Right lobe of liver (tissue), 6 donors: Measurements from ENCODE around the gene LIMK1. TPM values are rescaled to one million over a fixed set of nuclear protein-coding genes. Genes with fewer than 3 reads are reported as not detected.

Experiments
- ATAC-seq, 4 donors: fragments of 200-7000 bp; cut with Tn5 transposase; one replicate each; pipeline ENCODE4 v1.9.1; 2020; ENCODE audit warnings: mild to moderate bottlenecking in 4 of 4, moderate library complexity in 4 of 4
- DNase-seq, 3 donors: peaks; one replicate each; pipeline ENCODE4 v3.0.0-alpha.2; 2020
- H3K27ac ChIP-seq, 3 donors: fragments of 200-600 bp; one replicate each; pipeline ENCODE4 v1.8.0; 2022
- H3K27me3 ChIP-seq, 2 donors: fragments of 200-600 bp; one replicate each; pipeline ENCODE4 v1.8.0; 2022
- H3K36me3 ChIP-seq, 4 donors: fragments of 200-600 bp; sonication (generic) in 1 of 4; one replicate each; pipeline versions ENCODE4 v1.5.1 to v1.8.0; 2017 to 2022; ENCODE audit warnings: control low read depth in 1 of 4
- H3K4me1 ChIP-seq, 4 donors: fragments of 200-600 bp; sonication (generic) in 1 of 4; one replicate each; pipeline versions ENCODE4 v1.5.1 to v1.8.0; 2017 to 2022; ENCODE audit warnings: control low read depth in 1 of 4
- H3K4me3 ChIP-seq, 3 donors: fragments of 200-600 bp; one replicate each; pipeline ENCODE4 v1.8.0; 2022
- H3K9me3 ChIP-seq, 4 donors: fragments of 200-600 bp; sonication (generic) in 1 of 4; one replicate each; pipeline versions ENCODE4 v1.5.1 to v1.8.0; 2017 to 2022; ENCODE audit warnings: control low read depth in 1 of 4
- CTCF ChIP-seq, 4 donors: fragments of 200-600 bp in 3 of 4; fragments of 450-650 bp in 1 of 4; IDR thresholded peaks; one replicate each; pipeline versions ENCODE4 v1.5.1 to v1.8.0; 2016 to 2022; ENCODE audit warnings: antibody characterized with exemption in 4 of 4, mild to moderate bottlenecking in 2 of 4
- POLR2A ChIP-seq: fragments of 450-650 bp; IDR thresholded peaks from one replicate; pipeline ENCODE4 v1.6.1; 2017; ENCODE audit warnings: antibody characterized with exemption, mild to moderate bottlenecking
- WGBS: methylation state at CpG from one replicate; pipeline ENCODE4 v1.1.6; 2018; ENCODE audit warnings: low coverage, low lambda C conversion rate; ENCODE audit not compliant: insufficient coverage; ENCODE audit errors: missing lambda C conversion rate; 5-methylcytosine and 5-hydroxymethylcytosine counted together
- intact Hi-C, 2 donors: fragments of 100-400 bp; cut with DNase I; formaldehyde crosslinking; loops; one replicate each; pipeline versions ENCODE4 v1.11.2 to v1.14.1; 2022
- total RNA-seq, 6 experiments: library from RNA; depleted of rRNA in 2 of 6; stranded (reverse); fragments of >200 nt in 2 of 6; fragmentation: NEBNext Ultra II Directional in 3 of 6; extraction: Animal tissue kit (Norgen Biotek cat#: 25700) in 3 of 6; gene quantifications; one replicate each; pipeline versions ENCODE4 v1.1.0 to v1.2.4, GENCODE V29; 2016 to 2023
- donor health status: DM: no; HTN: yes; CAD: no.
- donor health status: DM: no; HTN: no; CAD: no.
- donor health status: DM: no; HTN: no; CAD: no.
- donor health status: DM: no; HTN: yes; CAD: no.
- donor health status: DM: no; HTN: yes; CAD: no.

Gene LIMK1
- total RNA-seq, 6 experiments from 2014 or later: 3.1 to 9.9 (median 5.8) TPM

GRCh38 chr7:74083928-74084721 lies 521 bp downstream of the LIMK1 start:
- Histone ChIP-seq H3K4me3 (peak overlapping the region; percentile 56 to 69 (median 65)), H3K27ac (no peak overlapping the region), H3K36me3 (no peaks in the 10 kb centered on the region), H3K9me3 (no peaks in the 10 kb centered on the region), H3K4me1 (peaks cover 0 to 12% (median 0%) of the 10 kb centered on the region in 4 donors), H3K27me3 (no peaks in the 10 kb centered on the region)
- WGBS: 14% methylated on average over 7 of the region's 61 CpGs
- DNase-seq (peak in 1 of 3 donors; percentile 68), ATAC-seq (peak; percentile 12 to 48 (median 21))
- intact Hi-C loops: loop anchor here in 1 of 2 donors (10.0 kb wide), 1 partner anchor 91 kb away; the partner anchor contains the start of gene EIF4H
- TF ChIP-seq POLR2A (no peak), CTCF (IDR thresholded peaks at IDR 0.05) (no peak)

GRCh38 chr7:74084722-74085578 lies 1.3 kb downstream of the LIMK1 start:
- DNase-seq (peak in 1 of 3 donors; percentile 58), ATAC-seq (no peak)
- TF ChIP-seq CTCF (IDR thresholded peaks at IDR 0.05): no peak
- Histone ChIP-seq H3K27me3 (no peaks in the 10 kb centered on the region), H3K4me3 (peak overlapping the region in 2 of 3 donors; percentile 65 to 69), H3K4me1 (peaks cover 0 to 12% (median 0%) of the 10 kb centered on the region in 4 donors), H3K9me3 (no peaks in the 10 kb centered on the region), H3K27ac (no peak overlapping the region), H3K36me3 (no peaks in the 10 kb centered on the region)
- WGBS: 83% methylated on average over 2 of the region's 6 CpGs
- intact Hi-C loops: loop anchor here in 1 of 2 donors (10.0 kb wide), 1 partner anchor 90 kb away; the partner anchor contains the start of gene EIF4H

GRCh38 chr7:74087791-74088453 lies 4.3 kb downstream of the LIMK1 start:
- no peak overlapping the region for H3K27ac ChIP-seq
- TF ChIP-seq CTCF (IDR thresholded peaks at IDR 0.05) (no peak), POLR2A (no peak)
- no peaks in the 10 kb centered on the region for H3K36me3 ChIP-seq
- no peak overlapping the region for H3K4me3 ChIP-seq
- H3K4me1 ChIP-seq: peaks cover 0 to 14% (median 0%) of the 10 kb centered on the region in 4 donors
- no peaks in the 10 kb centered on the region for H3K27me3 ChIP-seq
- DNase-seq (no peak), ATAC-seq (no peak)
- intact Hi-C loops: loop anchor here in 1 of 2 donors (10.0 kb wide), 1 partner anchor 87 kb away; the partner anchor contains the start of gene EIF4H
- 94% methylated on average over 6 of the region's 10 CpGs for WGBS
- no peaks in the 10 kb centered on the region for H3K9me3 ChIP-seq

GRCh38 chr7:74092321-74092963 lies 8.8 kb downstream of the LIMK1 start:
- DNase-seq: peak in 2 of 3 donors; percentile 52 to 59
- Histone ChIP-seq H3K27ac (peak overlapping the region in 1 of 3 donors; percentile 47), H3K4me1 (peaks cover 0 to 3% (median 0%) of the 10 kb centered on the region in 4 donors), H3K4me3 (no peak overlapping the region), H3K36me3 (no peaks in the 10 kb centered on the region), H3K9me3 (no peaks in the 10 kb centered on the region), H3K27me3 (no peaks in the 10 kb centered on the region)
- 41% methylated on average over 2 of the region's 13 CpGs for WGBS
- TF ChIP-seq POLR2A (no peak), CTCF (IDR thresholded peaks at IDR 0.05) (no peak)
- intact Hi-C loops: no loop called here
- peak; percentile 37 to 59 (median 43) for ATAC-seq
